ENCODE results near the gene LEMD2.

Gene LEMD2

GRCh38 chr6:33733709-33734007 lies 55.3 kb downstream of the LEMD2 start:
- no peak for DNase-seq

DNA sequence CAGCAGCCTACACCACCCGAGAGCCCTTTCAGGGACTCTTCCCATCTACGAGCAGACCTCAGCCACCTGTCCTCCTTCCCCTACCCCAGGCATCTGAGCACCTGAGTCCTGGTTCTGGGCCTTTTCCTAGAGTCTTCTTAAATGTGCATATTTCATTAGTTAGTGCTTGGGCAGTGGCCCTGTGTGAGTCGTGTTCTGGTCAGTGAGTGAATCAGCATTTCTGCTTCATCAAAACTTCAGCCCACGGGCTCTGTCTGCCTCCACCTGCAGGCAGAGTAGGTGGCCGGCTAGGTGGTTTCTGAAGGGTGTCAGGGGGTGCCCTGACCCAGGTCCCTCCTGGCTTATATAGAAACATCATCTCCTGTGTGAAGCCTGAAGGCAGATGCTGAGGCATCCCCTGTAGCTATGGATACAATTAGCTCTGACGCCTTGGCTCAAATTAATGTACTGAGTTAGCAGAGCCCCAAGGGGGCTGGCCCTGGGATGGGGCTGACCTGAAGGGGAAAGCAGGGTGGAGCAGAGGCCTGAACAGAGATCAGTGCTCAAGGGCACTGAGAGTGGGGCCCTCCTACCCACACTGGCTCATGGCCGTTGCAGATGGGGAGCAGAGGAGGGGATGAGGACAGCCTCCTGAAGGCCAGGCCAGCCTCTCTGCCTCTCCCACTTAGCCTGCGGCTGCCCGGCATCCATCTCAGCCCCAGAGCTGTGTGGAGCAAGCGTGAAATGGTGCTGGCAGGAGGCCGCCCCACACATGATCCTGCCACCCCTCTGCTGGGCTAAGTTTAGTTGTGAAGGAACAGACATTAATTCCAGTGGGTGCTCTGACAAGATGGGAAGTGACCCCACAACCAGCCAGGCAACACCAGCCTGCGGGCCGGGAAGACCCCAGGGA lies 55.9 kb downstream of the LEMD2 start:
- no peak for DNase-seq

- no peak for DNase-seq
These were observed 56.5 kb downstream of the LEMD2 start for GRCh38 chr6:33732385-33732784.

- DNase-seq = no peak
These were observed 57.1 kb downstream of the LEMD2 start for GRCh38 chr6:33731751-33732282.

DNA sequence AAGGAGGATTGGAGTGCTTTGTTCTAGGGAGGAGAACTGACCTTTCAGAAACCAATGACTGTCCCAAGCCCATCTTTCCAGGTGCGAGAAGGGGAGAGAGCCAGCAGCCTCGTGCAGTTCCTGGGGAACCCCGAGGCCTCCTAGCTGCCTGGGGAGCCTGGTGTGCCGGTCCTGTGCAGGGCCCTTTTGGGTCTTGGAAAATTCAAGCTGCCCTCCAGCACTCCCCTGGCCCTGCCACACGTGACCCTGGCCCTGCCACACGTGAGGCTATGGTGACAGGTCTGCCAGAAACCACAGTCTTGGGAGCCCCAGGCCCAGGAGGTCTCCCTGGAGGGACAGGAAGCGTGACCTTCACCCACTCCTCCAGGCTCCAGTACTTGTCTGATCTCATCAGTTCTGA lies 57.9 kb downstream of the LEMD2 start:
- no peak for DNase-seq

DNA sequence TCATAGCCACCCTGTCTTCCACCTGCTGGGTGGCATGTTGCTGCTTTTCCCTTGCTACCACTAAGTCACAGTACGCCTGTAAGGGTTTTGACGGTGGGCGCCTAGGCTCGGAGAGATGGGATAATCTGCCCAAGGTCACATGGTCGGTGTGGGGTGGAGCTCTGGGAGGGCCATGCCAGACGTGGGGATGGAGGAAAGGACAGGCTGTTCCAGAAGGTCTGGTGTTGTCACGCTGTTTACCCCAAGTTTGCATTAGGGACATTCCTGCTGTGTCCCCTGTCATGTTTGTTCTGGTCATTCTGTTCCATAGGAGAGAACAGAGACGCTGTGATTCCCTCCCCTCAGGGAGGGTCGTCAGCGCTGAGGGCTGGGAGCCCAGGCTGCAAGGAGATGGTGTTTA lies 58.3 kb downstream of the LEMD2 start:
- DNase-seq = no peak

DNA sequence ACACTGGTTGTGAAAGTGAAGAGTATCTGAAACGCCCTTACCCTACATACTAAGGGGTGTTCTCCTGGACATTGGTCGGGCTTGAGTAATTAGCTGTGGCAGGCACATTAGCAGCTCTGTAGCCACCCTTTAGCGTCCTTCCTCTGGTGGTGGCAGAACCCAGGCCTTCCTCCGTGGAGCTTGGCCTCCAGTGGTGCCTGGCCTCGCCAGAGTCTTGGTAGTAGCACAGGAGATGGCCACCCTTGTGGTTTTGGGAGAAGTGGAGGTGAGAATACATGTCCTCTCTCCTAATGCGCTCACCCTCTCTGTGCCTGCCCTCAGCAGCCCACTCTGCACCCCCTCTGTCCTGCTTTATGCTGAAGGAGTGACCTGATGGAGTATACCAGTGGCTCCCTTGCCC lies 59.9 kb downstream of the LEMD2 start:
- DNase-seq = no peak

GRCh38 chr6:33728438-33728837 lies 60.5 kb downstream of the LEMD2 start:
- DNase-seq = no peak

DNA sequence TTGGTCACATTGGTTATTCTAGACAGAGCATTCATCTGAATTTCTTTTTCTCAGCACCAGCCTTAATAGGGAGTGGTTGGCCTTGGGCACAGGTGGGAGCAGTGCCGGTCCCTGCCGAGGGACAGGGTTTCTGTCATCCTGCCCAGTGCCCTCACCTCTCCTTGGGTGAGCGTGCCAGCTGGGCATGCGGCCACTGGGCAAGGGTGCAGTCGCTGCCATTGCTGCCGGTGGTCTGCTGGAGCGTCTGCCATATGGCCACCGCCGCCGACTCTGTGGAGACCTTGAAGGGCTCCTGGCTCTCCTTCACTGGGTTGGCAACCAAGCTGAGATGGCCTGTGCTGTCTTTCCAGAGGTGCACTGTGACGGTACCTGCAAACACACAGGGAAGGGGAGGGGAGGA lies 61.0 kb downstream of the LEMD2 start:
- DNase-seq = no peak

DNA sequence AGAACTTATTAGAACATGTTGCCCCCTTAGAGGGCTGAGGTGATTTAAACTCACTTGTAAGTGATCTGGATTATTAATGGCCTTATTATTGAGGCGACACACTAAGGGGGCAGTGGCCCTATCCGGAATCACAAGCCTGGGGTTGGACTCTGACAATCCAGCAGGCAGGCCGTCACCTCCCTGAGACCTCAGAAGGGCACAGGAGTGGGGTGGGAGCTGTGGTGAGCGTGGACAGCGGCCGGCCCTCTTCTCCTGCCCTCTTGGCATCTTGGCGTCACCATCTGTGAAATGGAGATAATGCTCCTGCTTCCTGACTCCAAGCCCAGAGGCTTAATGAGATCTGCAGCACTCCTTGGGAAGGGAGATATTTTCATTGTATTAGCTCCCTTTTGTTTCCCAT lies 61.8 kb downstream of the LEMD2 start:
- no peak for DNase-seq

GRCh38 chr6:33726696-33727095 lies 62.2 kb downstream of the LEMD2 start:
- DNase-seq = no peak

DNA sequence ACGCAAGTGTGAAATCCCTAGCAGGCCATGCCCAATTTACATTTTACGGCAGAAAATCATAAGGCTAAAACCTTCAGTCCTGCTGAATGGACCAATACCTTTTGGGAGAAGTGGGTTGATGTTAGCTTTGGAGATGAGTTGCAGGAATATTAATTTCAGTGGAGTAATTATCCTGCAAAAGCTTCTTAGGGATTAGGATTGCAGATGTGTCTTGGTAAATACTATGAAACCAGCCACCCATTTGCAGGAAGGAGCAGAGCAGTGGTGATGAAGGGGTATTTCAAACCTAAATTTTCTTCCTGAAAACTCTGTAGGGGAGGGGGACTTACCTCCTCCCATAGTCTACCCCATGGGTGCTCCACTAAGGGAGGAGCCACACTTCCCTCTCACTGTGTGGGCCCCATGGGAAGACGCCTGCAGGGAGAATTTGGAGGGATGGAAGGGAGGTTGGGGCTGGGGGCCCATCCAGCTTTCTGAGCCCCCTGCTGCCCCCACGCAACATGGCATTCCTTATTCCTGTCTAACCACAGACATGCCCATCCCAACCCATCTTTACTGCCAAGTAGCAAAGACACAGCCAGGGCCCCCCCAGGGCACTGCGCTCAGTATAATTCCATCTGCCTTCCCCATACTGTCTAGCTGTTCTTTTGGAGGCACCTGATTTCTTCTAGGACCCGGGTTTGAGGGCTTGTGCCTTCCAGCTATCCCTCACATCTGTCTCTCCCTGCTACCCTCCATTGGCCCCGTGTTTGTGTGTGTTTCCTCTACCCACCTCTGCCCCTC lies 62.8 kb downstream of the LEMD2 start:
- peak in 1 of 2 experiments; percentile 24 for DNase-seq

GRCh38 chr6:33725222-33725621 lies 63.7 kb downstream of the LEMD2 start:
- no peak for DNase-seq

- DNase-seq = peak in 1 of 2 experiments; percentile 35
These were observed 64.6 kb downstream of the LEMD2 start for GRCh38 chr6:33724102-33725023.

DNA sequence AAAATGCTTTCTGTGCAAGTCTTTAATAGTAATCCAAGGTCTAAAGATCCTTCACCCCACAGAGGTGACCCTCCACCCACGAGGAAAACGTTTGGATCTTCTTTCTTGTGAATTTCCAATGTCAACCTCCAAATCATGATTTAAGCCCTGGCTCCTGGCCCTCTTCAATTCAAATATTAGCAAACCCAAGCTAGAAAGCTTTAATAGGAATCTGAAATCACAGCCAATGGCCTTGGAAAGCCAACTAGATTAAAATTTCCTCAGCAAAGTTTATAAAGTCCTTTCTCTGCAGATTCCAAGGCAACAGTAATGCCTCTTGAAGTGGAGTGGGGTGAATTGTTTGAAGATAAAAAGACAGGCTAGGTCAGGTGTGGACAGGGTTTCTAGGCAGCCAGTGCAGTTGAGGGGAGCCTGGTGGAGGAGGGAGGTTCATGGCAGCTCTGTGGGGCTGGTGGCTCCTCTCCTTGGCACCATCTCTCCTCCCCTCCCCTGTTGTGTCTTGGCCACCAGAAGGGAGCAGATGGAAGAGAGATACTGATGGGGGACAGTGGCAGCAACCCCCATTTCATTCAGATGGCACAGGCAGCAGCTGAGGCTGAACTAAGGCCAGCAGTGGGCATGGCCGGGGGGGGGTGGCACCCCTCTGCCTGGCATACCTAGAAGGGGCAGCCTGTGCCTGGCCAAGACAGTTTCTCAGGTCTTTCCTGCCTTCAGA lies 65.4 kb downstream of the LEMD2 start:
- DNase-seq = no peak

DNA sequence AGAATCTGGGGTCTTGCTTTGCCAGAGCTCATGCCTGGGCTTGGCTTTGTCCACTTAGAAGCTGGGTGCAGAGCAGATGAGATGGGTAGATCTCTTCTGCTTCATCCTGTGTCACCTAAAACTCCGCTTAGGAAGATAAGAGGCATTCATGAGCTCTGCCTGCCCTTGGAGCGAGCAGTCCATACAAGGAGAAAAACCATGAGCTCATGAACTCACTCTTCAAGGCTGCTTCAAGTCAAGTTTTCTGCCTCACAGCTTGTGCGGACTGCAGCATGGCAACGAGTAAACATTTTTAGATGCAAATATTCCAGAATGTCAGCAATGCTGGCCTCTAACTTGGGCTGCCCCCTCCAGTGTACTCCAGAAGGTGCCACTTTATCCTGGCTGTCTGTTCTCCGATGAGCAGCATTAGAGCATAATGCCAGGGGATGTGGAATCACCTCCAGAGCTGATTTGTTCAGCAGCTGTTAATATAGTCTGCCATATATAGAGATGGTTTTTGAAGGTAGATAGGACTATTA lies 66.8 kb downstream of the LEMD2 start:
- no peak for DNase-seq

- DNase-seq = no peak
These were observed 67.4 kb downstream of the LEMD2 start for GRCh38 chr6:33721508-33721907.
